ENCODE results near the gene DPAGT1. TPM values are rescaled to one million over a fixed set of nuclear protein-coding genes. Genes with fewer than 3 reads are reported as not detected.

The DPAGT1 gene
- total and polyA plus RNA-seq, 2 experiments from 2014 or later: 37.2 to 52.6 TPM

GRCh38 chr11:119047205-119047604, 54.4 kb downstream of the DPAGT1 start (continued):
- no peak for TF ChIP-seq ETS1 (IDR thresholded peaks at IDR 0.05)
- TF ChIP-seq POLR2AphosphoS5 (IDR thresholded peaks at IDR 0.05; ENCODE audit: low read depth): no peak
- TF ChIP-seq EZH2 (IDR thresholded peaks at IDR 0.05; ENCODE audit: low read depth, unreplicated experiment): no peak
- no peak for TF ChIP-seq ZNF331 (CRISPR knock-in tag; IDR thresholded peaks at IDR 0.05; ENCODE audit: low read depth)

Other genes starting within 250 kb of the DPAGT1 start
- not detected in 2 replicates for gene CXCR5, start 218.0 kb downstream of the DPAGT1 start, total RNA-seq (2014; rRNA removed; shearing (Covaris generic))
- gene CXCR5, start 218.0 kb downstream of the DPAGT1 start, polyA plus RNA-seq (2016; fragmentation: Nextera tagmentation; extraction: Ambion mirVana): 0.18 and 0.96 TPM in 2 replicates
- gene BCL9L, start 175.9 kb downstream of the DPAGT1 start, total RNA-seq (2014; rRNA removed; shearing (Covaris generic)): 24.1 and 35.1 TPM in 2 replicates
- 15.9 and 23.6 TPM in 2 replicates for gene BCL9L, start 175.9 kb downstream of the DPAGT1 start, polyA plus RNA-seq (2016; fragmentation: Nextera tagmentation; extraction: Ambion mirVana)
- gene UPK2, start 145.6 kb downstream of the DPAGT1 start, total RNA-seq (2014; rRNA removed; shearing (Covaris generic)): not detected in 2 replicates
- 0.74 and 1.4 TPM in 2 replicates for gene UPK2, start 145.6 kb downstream of the DPAGT1 start, polyA plus RNA-seq (2016; fragmentation: Nextera tagmentation; extraction: Ambion mirVana)
- not detected in 2 replicates for gene FOXR1, start 130.1 kb downstream of the DPAGT1 start, total RNA-seq (2014; rRNA removed; shearing (Covaris generic))
- not detected in 2 replicates for gene FOXR1, start 130.1 kb downstream of the DPAGT1 start, polyA plus RNA-seq (2016; fragmentation: Nextera tagmentation; extraction: Ambion mirVana)
- 34.3 and 34.5 TPM in 2 replicates for gene CENATAC, start 103.7 kb downstream of the DPAGT1 start, total RNA-seq (2014; rRNA removed; shearing (Covaris generic))
- gene CENATAC, start 103.7 kb downstream of the DPAGT1 start, polyA plus RNA-seq (2016; fragmentation: Nextera tagmentation; extraction: Ambion mirVana): 31.7 and 33.4 TPM in 2 replicates
- gene RPS25, start 83.5 kb downstream of the DPAGT1 start, total RNA-seq (2014; rRNA removed; shearing (Covaris generic)): 1,462 and 1,965 TPM in 2 replicates
- 3,622 and 3,632 TPM in 2 replicates for gene RPS25, start 83.5 kb downstream of the DPAGT1 start, polyA plus RNA-seq (2016; fragmentation: Nextera tagmentation; extraction: Ambion mirVana)
- gene TRAPPC4, start 83.1 kb downstream of the DPAGT1 start, total RNA-seq (2014; rRNA removed; shearing (Covaris generic)): 79.9 and 97.2 TPM in 2 replicates
- gene TRAPPC4, start 83.1 kb downstream of the DPAGT1 start, polyA plus RNA-seq (2016; fragmentation: Nextera tagmentation; extraction: Ambion mirVana): 118 and 142 TPM in 2 replicates
- 50.2 and 56.4 TPM in 2 replicates for gene SLC37A4, start 71.0 kb downstream of the DPAGT1 start, total RNA-seq (2014; rRNA removed; shearing (Covaris generic))
- gene SLC37A4, start 71.0 kb downstream of the DPAGT1 start, polyA plus RNA-seq (2016; fragmentation: Nextera tagmentation; extraction: Ambion mirVana): 20.0 and 23.4 TPM in 2 replicates
- gene HYOU1, start 44.6 kb downstream of the DPAGT1 start, total RNA-seq (2014; rRNA removed; shearing (Covaris generic)): 221 and 229 TPM in 2 replicates
- 48.2 and 51.6 TPM in 2 replicates for gene HYOU1, start 44.6 kb downstream of the DPAGT1 start, polyA plus RNA-seq (2016; fragmentation: Nextera tagmentation; extraction: Ambion mirVana)
- gene VPS11, start 34.0 kb downstream of the DPAGT1 start, total RNA-seq (2014; rRNA removed; shearing (Covaris generic)): 13.4 and 14.6 TPM in 2 replicates
- gene VPS11, start 34.0 kb downstream of the DPAGT1 start, polyA plus RNA-seq (2016; fragmentation: Nextera tagmentation; extraction: Ambion mirVana): 11.5 and 15.5 TPM in 2 replicates
- 91.7 and 107 TPM in 2 replicates for gene HMBS, start 17.0 kb downstream of the DPAGT1 start, total RNA-seq (2014; rRNA removed; shearing (Covaris generic))
- gene HMBS, start 17.0 kb downstream of the DPAGT1 start, polyA plus RNA-seq (2016; fragmentation: Nextera tagmentation; extraction: Ambion mirVana): 101 and 105 TPM in 2 replicates
- 2.3 and 4.4 TPM in 2 replicates for gene C2CD2L, start 5.5 kb upstream of the DPAGT1 start, total RNA-seq (2014; rRNA removed; shearing (Covaris generic))
- gene C2CD2L, start 5.5 kb upstream of the DPAGT1 start, polyA plus RNA-seq (2016; fragmentation: Nextera tagmentation; extraction: Ambion mirVana): 1.4 TPM in 2 replicates
- 29.2 and 29.6 TPM in 2 replicates for gene HINFP, start 19.7 kb upstream of the DPAGT1 start, total RNA-seq (2014; rRNA removed; shearing (Covaris generic))
- gene HINFP, start 19.7 kb upstream of the DPAGT1 start, polyA plus RNA-seq (2016; fragmentation: Nextera tagmentation; extraction: Ambion mirVana): 12.6 and 12.8 TPM in 2 replicates
- 1.0 and 1.2 TPM in 2 replicates for gene ABCG4, start 47.2 kb upstream of the DPAGT1 start, total RNA-seq (2014; rRNA removed; shearing (Covaris generic))
- 0.58 and 0.94 TPM in 2 replicates for gene ABCG4, start 47.2 kb upstream of the DPAGT1 start, polyA plus RNA-seq (2016; fragmentation: Nextera tagmentation; extraction: Ambion mirVana)
- 13.8 and 14.2 TPM in 2 replicates for gene NLRX1, start 66.9 kb upstream of the DPAGT1 start, total RNA-seq (2014; rRNA removed; shearing (Covaris generic))
- gene NLRX1, start 66.9 kb upstream of the DPAGT1 start, polyA plus RNA-seq (2016; fragmentation: Nextera tagmentation; extraction: Ambion mirVana): 2.8 and 3.4 TPM in 2 replicates
- not detected in 2 replicates for gene NHERF4, start 83.6 kb upstream of the DPAGT1 start, total RNA-seq (2014; rRNA removed; shearing (Covaris generic))
- gene NHERF4, start 83.6 kb upstream of the DPAGT1 start, polyA plus RNA-seq (2016; fragmentation: Nextera tagmentation; extraction: Ambion mirVana): 0.15 TPM in 1 of 2 replicates, not detected in the other
- gene CBL, start 104.5 kb upstream of the DPAGT1 start, total RNA-seq (2014; rRNA removed; shearing (Covaris generic)): 67.6 and 67.8 TPM in 2 replicates
- gene CBL, start 104.5 kb upstream of the DPAGT1 start, polyA plus RNA-seq (2016; fragmentation: Nextera tagmentation; extraction: Ambion mirVana): 31.6 and 40.1 TPM in 2 replicates
- 79.5 and 139 TPM in 2 replicates for gene MCAM, start 215.3 kb upstream of the DPAGT1 start, total RNA-seq (2014; rRNA removed; shearing (Covaris generic))
- gene MCAM, start 215.3 kb upstream of the DPAGT1 start, polyA plus RNA-seq (2016; fragmentation: Nextera tagmentation; extraction: Ambion mirVana): 7.8 and 8.9 TPM in 2 replicates
- gene RNF26, start 232.7 kb upstream of the DPAGT1 start, total RNA-seq (2014; rRNA removed; shearing (Covaris generic)): 53.6 and 58.3 TPM in 2 replicates
- 28.7 and 31.8 TPM in 2 replicates for gene RNF26, start 232.7 kb upstream of the DPAGT1 start, polyA plus RNA-seq (2016; fragmentation: Nextera tagmentation; extraction: Ambion mirVana)
- gene C1QTNF5, start 239.0 kb upstream of the DPAGT1 start, total RNA-seq (2014; rRNA removed; shearing (Covaris generic)): 1.9 and 3.0 TPM in 2 replicates
- 1.8 and 1.9 TPM in 2 replicates for gene C1QTNF5, start 239.0 kb upstream of the DPAGT1 start, polyA plus RNA-seq (2016; fragmentation: Nextera tagmentation; extraction: Ambion mirVana)
- 0.03 TPM in 1 of 2 replicates, not detected in the other for gene MFRP, start 244.9 kb upstream of the DPAGT1 start, total RNA-seq (2014; rRNA removed; shearing (Covaris generic))
- not detected in 2 replicates for gene MFRP, start 244.9 kb upstream of the DPAGT1 start, polyA plus RNA-seq (2016; fragmentation: Nextera tagmentation; extraction: Ambion mirVana)

Data from GM23338 (cell line).